GM12873 (cell line): ENCODE results near the gene PCDHGA2.

Source experiments
- TF ChIP-seq, protein P1 (sequence below): IDR thresholded peaks from 2 replicates; pipeline ENCODE4 v1.5.1; 2012; ENCODE audit warnings: low read depth, mild to moderate bottlenecking, moderate library complexity, low read length, control low read depth; ENCODE audit not compliant: insufficient read depth; ENCODE audit errors: missing control alignments

PCDHGA2 gene

GRCh38 chr5:141338538-141339306, at the start of gene PCDHGA2:
Gene PCDHGA2, plus strand, starts transcription at chr5:141338760.
- TF ChIP-seq, protein P1, sequence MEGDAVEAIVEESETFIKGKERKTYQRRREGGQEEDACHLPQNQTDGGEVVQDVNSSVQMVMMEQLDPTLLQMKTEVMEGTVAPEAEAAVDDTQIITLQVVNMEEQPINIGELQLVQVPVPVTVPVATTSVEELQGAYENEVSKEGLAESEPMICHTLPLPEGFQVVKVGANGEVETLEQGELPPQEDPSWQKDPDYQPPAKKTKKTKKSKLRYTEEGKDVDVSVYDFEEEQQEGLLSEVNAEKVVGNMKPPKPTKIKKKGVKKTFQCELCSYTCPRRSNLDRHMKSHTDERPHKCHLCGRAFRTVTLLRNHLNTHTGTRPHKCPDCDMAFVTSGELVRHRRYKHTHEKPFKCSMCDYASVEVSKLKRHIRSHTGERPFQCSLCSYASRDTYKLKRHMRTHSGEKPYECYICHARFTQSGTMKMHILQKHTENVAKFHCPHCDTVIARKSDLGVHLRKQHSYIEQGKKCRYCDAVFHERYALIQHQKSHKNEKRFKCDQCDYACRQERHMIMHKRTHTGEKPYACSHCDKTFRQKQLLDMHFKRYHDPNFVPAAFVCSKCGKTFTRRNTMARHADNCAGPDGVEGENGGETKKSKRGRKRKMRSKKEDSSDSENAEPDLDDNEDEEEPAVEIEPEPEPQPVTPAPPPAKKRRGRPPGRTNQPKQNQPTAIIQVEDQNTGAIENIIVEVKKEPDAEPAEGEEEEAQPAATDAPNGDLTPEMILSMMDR: peak; percentile 50

- TF ChIP-seq, protein P1: no peak
Measured at GRCh38 chr5:141298376-141298775, 40.2 kb upstream of the PCDHGA2 start.

GRCh38 chr5:141303756-141304155, 34.8 kb upstream of the PCDHGA2 start, which contains the start of gene SLC25A2:
Gene SLC25A2, minus strand, starts transcription at chr5:141304049. Its CDS starts 184 bp downstream, at chr5:141303865.
- TF ChIP-seq, protein P1: no peak

DNA sequence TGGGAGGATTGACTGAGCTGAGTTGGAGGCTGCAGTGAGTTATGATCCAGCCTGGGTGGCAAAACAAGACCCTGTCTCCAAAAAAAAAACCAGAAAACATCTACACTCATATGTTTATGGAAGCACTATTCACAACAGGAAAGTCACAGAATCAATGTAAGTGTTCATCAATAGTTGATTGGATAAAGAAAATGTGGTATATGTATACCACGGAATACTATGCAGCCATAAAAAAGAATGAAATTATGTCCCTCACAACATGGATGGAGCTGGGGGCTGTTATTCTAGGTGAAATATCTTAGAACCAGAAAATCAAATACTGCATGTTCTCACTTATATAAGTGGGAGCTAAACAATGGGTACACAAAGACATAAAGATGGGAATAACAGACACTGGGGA, 31.9 kb upstream of the PCDHGA2 start:
- TF ChIP-seq, protein P1: no peak

DNA sequence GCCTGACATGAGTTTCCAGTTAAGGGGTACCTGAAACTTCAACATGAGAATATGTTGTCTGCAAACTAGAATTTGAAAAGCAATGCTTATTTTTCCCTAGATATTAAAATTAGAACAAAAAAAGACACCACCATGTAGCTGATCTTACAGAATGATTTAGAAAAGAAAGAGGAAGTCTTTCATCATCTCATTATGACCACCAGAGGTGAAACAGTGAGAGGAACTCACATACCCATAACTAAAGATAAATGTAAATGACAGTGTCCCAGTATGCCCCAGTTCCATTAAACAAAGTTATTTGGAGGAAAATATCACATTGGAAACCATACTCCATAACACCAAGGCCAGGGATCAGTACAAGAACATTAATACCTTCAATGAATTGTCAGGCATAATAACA, 24.8 kb upstream of the PCDHGA2 start:
- TF ChIP-seq, protein P1: no peak

DNA sequence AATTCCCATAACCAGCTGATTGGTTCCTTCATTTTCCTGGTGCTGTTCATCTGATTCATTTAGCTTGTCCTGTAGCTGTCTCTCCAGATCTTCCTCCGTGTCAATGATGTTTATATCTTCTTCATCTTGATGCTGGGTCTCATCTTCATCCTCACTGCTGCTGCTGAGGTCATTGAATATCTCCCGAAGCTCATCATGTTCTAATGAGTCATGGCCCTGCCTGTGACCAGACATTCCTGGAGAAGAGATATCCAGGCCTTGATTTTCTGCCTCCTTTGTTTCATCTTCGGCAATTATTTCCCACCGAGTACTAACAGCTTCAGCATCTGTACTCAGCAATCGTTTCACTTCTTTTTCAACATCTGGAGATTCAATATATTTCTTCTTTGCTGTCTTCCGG, 19.4 kb upstream of the PCDHGA2 start:
- TF ChIP-seq, protein P1: no peak

DNA sequence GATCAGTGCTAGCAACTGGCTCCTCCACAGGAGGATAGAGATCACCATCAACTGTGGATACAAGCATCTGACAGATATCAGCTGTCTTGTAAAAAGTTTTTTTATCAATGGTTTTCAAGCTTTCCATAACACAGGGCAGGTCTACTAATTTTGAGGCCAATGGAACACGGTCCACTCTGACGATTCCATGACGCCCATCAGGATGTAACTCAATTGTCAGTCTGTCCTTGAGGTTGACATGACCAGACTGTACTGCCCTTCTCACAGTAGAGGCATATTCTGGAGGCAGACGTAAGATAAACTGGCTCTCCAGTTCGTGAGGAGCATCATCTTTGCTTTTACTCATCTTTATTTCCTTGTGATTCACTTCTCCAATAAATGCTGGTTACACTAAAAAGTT, 18.9 kb upstream of the PCDHGA2 start:
- TF ChIP-seq, protein P1: no peak
